NCI-H1105 treated with DMSO at 0.1 percent for 48 hours (cell line): ENCODE measurements around the gene OR5A1.

Experiments used
- DNase-seq: peaks from one replicate; lab custom pipeline; 2025; lab: John Stamatoyannopoulos, UW

Gene OR5A1

GRCh38 chr11:59479906-59480305, 43.6 kb downstream of the OR5A1 start:
- DNase-seq, result no peak

GRCh38 chr11:59480359-59480758, 44.1 kb downstream of the OR5A1 start:
- no peak for DNase-seq
